Fibroblast of lung (primary cell): Measurements from ENCODE around the gene TLE1.

Source experiments
- CTCF ChIP-seq, 2 donors: IDR thresholded peaks in 1 of 2; conservative IDR thresholded peaks in 1 of 2; 1 replicate in 1 of 2; 2 replicates in 1 of 2; pipeline ENCODE4 v1.5.1; 2011 to 2012; ENCODE audit warnings: low read length in 2 of 2, control low read depth in 1 of 2, inconsistent platforms in 1 of 2, low read depth in 1 of 2, mild to moderate bottlenecking in 1 of 2
- EZH2 ChIP-seq: IDR thresholded peaks from 2 replicates; pipeline ENCODE4 v1.5.1; 2012; ENCODE audit warnings: low read length, control low read depth, mild to moderate bottlenecking; ENCODE audit errors: missing control alignments

GRCh38 chr9:81565609-81566008 is 123.7 kb downstream of the TLE1 start:
- TF ChIP-seq CTCF (conservative IDR thresholded peaks at IDR 0.05 in 1 of 2, IDR thresholded peaks at IDR 0.05 in 1 of 2; ENCODE audit: low read depth in 1 of 2, low read length in 2 of 2) (no peak), EZH2 (no peak)
